Fibroblast of lung (primary cell): Measurements from ENCODE around the gene TEX44.

Experiments used
- CTCF ChIP-seq, 2 donors: IDR thresholded peaks in 1 of 2; conservative IDR thresholded peaks in 1 of 2; 1 replicate in 1 of 2; 2 replicates in 1 of 2; pipeline ENCODE4 v1.5.1; 2011 to 2012; ENCODE audit warnings: low read length in 2 of 2, control low read depth in 1 of 2, inconsistent platforms in 1 of 2, low read depth in 1 of 2, mild to moderate bottlenecking in 1 of 2
- EZH2 ChIP-seq: IDR thresholded peaks from 2 replicates; pipeline ENCODE4 v1.5.1; 2012; ENCODE audit warnings: low read length, control low read depth, mild to moderate bottlenecking; ENCODE audit errors: missing control alignments

- TF ChIP-seq EZH2 (no peak), CTCF (conservative IDR thresholded peaks at IDR 0.05 in 1 of 2, IDR thresholded peaks at IDR 0.05 in 1 of 2; ENCODE audit: low read depth in 1 of 2, low read length in 2 of 2) (no peak)
Observed at GRCh38 chr2:231617059-231617926, 24.6 kb downstream of the TEX44 start.
